GOT3 (cell line): Measurements from ENCODE around the gene TRAF2.

ENCODE experiments used
- DNase-seq: peaks from one replicate; lab custom pipeline; 2025; ENCODE audit warnings: mixed read lengths; lab: John Stamatoyannopoulos, UW

TRAF2 gene

DNA sequence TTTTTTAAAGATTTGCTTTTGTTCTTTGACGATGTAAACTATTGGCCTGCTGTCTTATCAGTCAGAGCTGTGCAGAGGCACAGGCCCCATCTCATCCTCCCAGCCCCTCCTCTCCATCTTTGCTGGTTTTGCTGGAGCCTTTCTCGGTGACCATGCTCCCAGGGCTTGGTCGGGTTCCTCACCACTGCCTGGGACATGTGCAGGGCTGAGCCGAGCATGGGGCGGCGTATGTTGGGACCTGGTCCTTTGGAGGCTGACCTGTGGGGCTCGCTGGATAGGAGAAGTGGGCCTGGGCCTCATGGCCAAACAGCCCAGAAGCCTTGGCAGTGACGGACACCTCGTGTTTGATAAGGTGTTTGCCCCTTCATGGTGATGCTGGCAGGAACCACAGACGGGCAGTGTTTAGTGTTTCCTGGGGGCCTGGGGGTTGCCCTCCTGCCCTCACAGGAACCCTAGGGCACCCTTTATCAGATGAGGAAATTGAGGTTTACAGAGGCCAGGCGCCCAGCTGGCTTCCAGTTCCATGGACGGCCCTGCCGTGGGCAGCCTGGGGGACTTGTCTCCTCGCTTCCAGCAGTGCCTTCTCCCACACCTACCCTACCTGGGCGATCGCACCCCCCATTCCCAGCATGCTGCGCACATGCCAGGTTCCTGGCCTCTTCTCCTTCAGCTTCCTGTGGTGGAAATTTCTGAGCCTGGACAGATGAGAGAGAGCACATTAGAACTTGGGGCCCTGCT lies 27.6 kb downstream of the TRAF2 start:
- no peak for DNase-seq

DNA sequence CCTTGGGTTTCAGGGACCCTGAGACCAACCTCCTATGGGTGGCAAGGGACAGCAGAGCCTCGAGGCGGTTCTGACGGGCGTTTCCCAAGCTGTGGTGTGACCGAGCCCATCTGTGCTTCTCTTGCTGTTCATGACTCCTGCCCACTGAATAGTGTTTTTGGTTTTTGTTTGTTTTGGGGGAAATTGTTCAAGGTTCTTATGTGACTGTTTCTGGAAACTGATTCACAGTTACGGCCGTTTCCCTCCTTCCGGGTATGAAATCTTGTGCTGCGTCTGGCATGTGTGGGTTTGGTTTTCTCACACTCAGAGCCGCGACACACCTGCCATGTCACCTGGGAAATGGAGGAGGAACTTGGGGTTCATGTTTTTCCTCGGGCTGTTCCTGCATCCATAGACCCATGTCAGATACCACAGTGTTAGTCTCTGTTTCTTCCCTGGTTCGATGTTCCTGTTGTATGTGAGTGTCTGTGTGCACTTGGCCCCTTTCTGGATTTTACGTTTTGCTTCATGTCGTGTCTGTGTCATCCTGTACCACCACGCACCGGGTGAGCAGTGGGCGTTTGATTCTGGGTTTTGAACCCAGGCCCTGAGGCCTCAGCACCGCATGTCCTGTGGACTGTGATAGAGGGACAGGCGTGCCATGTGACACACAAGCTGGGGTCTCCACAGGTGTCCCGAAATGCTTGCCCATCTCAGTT lies 29.5 kb downstream of the TRAF2 start:
- no peak for DNase-seq

DNA sequence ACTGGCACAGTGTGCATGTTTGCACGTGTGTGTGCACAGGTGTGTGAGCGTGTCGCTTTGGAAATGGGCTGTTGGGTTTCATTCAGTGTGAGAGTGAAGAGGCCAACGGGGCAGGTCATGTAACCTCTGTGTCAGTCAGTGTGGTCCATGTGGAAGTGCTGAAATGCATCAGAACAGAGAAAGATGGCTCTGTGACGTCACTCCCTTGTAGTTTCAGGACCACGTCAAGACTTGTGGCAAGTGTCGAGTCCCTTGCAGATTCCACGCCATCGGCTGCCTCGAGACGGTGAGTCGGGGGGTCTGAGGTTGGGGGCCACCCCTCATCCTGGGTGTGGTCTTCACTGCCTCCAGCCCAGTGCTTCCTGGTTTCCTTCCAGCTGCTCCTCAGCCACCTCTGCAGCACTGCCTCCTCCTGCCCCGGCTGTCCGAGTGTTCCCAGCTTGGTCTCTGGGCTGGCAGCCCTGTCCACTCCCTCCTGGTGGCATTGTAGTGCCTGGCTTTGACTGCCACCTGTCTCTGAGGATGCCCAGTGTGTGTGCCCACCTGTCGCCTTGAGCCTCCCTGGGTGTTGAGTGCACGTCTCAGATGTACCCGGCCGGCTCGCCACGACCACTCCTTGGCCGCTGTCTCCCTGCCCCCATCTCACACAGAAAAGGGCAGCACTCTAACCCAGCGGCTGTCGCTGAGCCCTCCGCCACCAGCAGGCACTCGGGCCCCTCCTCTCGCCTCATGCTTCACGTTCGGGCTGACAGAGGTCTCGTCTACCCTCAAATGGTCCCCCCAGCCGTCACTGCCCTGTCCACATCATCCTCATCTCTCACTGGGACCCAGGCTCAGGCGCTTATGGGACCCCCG lies 30.2 kb downstream of the TRAF2 start:
- DNase-seq: no peak

DNA sequence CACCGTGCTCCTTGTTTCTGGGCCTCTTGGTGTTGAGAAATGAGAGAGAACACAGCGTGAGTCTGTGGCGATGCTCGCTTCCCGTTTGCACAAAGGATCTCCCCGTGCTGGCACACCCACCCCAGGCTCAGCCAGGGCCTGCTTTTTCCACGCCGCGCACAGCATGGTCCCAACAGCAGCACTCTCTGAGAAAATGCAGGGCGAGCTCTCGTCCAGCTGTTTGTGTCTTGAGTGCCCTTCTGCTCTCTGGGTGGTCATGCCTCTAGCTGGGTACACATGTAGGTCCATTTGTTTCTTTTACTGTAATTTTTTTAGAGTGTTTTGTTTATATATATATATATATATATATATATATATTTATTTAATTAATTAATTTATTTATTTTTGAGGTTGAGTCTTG lies 31.6 kb downstream of the TRAF2 start:
- no peak for DNase-seq

DNA sequence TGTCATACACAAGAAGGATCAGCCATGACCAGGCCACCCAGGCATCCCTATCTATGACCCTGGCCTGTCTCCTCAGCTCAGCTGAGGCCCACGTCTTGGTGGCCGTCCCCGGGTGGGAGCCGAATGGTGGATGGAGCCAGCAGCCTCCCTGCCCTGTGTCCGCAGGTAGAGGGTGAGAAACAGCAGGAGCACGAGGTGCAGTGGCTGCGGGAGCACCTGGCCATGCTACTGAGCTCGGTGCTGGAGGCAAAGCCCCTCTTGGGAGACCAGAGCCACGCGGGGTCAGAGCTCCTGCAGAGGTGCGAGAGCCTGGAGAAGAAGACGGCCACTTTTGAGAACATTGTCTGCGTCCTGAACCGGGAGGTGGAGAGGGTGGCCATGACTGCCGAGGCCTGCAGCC lies 33.8 kb downstream of the TRAF2 start:
- DNase-seq: no peak

DNA sequence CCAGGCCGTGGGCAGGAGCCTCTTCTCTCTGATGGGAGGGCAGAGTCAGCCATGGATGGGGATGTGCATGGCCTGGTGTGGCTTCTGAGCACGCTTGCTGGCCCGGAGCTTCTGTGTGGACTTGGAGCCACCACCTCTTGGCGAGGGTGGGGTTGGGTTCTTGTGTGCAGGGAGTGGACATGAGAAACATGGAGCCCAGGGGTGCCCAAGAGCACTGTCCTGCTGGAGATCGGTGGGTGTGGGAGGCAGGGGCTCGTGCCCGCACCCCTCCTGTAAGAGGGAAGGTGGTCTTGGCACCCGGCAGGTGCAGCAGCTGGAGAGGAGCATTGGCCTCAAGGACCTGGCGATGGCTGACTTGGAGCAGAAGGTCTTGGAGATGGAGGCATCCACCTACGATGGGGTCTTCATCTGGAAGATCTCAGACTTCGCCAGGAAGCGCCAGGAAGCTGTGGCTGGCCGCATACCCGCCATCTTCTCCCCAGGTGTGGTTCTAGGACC lies 34.5 kb downstream of the TRAF2 start:
- no peak for DNase-seq

DNA sequence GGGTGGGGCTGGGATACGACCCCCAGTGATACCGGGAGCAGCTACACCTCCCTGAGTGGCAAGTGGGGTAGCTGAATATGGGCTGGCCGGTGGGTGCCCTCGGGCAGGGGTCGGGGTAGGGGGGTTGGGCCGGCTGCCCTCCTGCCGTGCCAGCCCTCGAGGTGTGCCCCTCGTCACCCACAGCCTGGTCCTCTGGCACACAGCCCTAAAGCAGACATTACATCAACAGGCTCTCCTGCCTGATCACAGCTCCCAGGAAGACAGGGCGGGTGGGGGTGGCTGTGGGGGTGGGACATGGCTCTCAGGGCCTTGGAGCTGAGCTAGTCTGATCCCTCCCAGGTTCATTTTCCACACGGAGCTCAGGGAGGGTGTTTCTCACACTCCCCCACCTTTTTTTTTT lies 35.0 kb downstream of the TRAF2 start:
- no peak for DNase-seq

DNA sequence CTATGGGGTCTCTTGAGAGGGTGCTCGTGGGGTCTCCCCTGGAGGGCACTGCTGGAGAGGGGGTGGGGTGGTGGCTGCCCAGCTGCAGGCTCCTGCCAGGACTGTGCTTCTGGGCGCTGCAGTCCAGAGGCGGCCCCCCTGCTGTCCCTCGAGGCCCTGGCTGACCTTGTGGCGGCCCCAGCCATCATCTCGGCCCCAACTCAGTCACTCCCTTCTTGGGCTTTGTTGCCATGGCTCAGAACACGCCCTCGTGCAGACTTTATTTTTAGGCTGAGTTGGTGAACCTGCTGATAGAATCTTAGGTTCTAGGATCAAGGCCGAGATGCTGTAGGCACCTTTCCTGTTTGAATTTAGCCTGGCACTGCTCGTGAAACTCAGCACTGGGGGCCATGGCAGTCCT lies 35.4 kb downstream of the TRAF2 start:
- DNase-seq: no peak

DNA sequence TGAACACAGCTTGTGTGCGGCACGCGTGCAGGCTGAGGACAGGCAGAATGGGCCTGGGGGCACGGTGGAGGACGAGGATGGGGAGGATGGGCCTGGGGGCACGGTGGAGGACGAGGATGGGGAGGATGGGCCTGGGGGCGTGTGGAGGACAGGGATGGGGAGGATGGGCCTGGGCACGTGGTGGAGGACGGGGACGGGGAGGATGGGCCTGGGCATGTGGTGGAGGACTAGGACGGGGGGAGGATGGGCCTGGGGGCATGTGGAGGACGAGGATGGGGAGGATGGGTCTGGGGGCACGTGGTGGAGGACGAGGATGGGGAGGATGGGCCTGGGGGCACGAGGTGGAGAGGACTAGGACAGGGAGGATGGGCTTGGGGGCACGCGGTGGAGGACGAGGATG lies 36.2 kb downstream of the TRAF2 start:
- DNase-seq: no peak

DNA sequence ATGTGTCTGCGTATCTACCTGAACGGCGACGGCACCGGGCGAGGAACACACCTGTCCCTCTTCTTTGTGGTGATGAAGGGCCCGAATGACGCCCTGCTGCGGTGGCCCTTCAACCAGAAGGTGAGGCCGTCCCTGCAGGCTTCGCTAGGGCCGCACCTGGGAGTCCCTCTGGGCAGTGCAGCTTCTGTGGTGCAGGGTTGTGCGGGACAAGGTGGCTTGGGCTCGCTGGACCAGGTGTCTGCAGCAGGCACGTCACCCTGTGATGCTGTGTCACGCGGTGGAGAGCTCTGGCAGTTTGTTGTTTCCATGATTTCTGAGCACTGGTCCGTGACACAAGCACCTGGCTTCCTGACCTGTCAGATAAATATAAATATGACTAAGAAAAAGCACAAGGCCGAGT lies 37.6 kb downstream of the TRAF2 start:
- DNase-seq: no peak

DNA sequence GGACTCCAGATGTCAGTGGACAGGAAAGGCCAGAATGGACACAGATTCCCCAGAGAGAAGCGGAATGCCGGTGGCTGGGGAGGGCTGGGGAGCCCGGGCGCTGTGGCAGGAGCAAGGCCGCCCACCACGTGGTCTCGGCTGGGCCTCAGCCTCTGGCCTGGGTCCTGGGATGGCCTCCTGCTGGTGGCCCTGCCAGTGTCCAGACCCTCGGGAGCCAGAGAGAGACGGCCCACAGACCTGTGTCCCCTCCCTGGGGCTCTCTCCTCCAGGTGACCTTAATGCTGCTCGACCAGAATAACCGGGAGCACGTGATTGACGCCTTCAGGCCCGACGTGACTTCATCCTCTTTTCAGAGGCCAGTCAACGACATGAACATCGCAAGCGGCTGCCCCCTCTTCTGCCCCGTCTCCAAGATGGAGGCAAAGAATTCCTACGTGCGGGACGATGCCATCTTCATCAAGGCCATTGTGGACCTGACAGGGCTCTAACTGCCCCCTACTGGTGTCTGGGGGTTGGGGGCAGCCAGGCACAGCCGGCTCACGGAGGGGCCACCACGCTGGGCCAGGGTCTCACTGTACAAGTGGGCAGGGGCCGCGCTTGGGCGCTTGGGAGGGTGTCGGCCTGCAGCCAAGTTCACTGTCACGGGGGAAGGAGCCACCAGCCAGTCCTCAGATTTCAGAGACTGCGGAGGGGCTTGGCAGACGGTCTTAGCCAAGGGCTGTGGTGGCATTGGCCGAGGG lies 39.3 kb downstream of the TRAF2 start:
- no peak for DNase-seq

DNA sequence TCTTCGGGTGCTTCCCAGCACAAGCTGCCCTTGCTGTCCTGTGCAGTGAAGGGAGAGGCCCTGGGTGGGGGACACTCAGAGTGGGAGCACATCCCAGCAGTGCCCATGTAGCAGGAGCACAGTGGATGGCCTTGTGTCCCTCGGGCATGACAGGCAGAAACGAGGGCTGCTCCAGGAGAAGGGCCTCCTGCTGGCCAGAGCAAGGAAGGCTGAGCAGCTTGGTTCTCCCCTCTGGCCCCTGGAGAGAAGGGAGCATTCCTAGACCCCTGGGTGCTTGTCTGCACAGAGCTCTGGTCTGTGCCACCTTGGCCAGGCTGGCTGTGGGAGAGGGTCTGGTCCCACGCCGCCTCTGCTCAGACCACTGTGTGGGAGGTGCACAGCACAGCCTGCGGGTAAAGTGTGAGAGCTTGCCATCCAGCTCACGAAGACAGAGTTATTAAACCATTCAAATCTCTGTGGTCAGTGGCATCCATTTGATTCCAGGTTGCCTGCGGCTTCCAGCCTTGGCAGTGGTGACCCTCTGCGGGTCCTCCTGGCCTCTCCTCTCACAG lies 39.9 kb downstream of the TRAF2 start:
- DNase-seq: no peak

DNA sequence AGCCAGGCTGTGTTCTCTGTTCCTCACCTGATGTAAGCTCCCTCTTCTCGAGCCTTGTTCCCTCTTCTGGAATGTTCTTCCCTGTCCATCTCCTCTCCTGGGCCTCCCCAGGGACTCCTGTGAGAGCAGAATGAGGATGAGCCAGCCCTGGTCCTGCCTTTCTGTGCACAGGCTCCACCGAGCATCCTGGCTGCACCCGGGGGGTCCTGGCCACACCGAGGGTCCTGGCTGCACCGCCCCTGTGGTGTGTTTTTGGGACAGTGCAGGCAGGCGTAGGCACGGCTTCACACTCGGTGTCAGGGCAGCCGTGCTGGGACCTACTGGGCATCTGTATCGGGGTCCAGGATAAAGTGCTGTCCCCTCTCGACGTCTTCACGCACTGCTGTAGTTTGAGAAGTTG lies 40.4 kb downstream of the TRAF2 start:
- DNase-seq: no peak

DNA sequence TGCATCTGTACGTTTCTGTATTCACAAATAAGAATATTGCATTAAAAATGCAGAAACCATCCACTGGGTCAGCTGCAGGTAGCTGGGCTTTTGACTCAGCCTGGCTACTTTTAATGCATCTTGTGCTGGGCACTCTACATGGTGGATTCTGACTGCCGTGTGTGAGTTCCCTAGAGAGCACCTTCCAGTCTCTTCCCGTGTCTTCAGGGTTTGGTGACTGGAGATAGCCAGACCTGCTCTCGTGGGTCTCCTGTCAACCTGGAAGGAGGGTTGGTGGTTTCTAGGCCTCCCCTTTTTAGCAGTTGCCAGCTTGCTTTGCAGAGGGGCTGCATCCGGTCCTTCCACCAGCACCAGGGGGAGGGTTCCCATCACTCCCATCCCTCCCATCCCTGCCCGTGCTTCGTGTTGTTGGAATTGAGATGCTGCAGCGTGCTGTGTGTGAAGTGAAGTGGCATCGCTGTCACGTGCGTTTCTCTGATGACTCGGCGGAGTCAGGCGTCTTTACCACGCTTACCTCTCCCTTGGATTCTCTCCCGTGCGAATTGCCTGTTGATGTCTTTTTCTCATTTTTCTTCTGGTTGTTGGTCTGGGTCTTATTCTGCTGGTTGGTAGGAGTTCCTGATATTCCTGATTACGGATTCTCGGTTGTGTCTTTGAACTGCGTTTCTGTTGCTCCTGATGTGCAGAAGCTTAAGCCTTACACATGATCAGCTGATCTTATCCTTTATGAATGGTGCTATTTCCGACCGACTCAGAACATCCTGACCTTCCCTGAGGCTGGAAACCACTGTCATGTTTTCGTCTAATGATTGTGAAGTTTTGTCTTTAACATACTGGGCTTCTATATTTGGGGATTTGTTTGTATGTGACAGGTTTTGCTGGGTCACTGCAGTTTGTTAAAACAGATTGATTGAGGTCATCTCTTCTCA lies 41.3 kb downstream of the TRAF2 start:
- no peak for DNase-seq

DNA sequence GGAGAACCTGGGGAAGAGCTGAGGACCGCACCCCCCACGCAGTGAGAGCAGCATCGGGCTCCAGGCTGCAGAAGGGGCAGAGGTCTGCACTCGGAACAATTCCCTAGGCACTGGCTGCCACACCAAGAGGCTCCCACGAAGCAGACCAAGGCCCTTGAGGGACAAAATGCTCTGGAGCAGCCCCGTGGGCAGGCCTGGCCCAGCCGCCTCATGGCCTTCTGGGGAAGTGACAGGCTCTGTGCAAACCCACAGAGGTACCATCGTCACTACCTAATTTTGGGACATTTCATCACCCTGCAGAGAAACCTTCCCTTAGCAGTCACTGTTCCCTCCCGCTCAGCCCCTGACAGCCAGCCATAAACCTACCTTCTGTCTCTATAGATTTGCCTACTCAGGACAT lies 42.3 kb downstream of the TRAF2 start:
- DNase-seq: no peak

DNA sequence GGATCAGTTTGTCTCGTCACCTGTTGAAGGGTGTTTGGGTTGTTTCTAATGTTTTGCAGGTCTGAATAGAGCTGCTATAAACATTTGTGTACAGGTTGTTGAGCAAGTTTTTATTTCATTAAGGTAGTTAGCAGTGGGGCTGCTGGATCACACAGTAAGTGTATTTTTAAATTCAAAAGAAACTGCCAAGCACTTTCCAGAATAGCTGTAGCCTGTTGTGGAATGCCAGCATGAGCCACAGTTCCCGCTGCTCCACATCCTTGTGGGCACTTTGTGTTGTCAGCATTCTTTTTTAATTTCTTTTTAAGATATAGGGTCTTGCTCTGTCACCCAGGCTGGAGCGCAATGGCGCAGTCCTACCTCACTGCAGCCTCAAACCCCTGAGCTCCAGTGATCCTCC lies 43.7 kb downstream of the TRAF2 start:
- DNase-seq: no peak

DNA sequence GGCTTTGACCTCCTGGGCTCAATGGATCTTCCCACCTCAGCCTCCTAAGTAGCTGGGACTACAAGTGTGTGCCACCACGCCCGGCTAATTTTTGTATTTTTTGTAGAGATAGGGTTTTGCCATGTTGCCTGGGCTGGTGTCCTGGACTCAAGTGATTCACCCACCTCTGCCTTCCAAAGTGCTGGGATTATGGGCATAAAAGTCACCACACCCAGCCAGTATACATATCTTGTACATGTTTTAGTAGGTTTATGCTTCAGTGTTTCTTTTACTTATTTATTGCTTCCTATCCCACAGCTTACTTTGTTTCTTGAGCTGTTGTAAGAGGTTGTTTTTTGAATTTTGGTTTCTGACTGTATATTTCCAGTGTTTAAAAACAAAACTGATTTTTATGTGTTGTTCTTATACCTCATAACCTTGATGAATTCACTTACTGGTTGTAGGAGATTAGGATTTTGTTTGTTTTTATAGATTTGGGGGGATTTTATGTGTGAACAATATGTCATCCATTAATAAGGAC lies 45.4 kb downstream of the TRAF2 start:
- DNase-seq: no peak

DNA sequence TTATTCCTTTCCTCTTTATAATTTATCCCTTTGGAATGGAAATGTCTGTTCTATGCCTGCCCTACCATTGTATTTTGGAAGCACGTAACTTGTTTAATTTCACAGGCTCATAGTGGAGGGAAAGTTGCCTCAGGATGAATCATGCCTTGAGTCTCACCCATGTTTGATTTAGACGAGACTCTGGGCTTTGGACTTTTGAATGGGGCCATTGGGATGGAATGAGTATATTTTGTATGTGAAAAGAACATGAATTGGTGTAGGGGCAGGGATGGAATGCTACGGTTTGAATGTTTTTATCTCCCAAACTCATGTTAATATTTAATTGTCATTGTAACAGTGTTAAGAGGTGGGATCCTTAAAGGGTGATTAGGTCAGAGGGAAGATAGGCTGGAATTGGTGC lies 48.0 kb downstream of the TRAF2 start:
- DNase-seq: no peak

DNA sequence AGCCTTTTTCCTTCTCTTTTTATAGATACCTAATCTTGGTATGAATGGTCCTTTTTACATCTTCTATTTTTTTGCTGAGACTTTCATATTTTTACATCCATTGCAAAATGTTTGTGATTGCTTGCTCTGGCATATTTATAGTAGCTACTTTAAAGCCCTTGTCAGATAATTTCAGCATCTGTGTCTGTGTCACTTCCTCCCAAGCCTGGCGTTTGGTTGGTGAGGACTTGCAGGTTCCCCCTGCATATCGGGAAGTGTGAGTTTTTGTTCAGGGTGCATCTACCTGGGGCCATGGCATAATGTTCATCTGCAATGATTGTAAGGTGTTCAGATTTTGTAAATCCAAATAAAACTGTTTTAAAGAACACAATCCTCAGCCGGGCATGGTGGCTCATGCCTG lies 49.3 kb downstream of the TRAF2 start:
- DNase-seq: no peak

DNA sequence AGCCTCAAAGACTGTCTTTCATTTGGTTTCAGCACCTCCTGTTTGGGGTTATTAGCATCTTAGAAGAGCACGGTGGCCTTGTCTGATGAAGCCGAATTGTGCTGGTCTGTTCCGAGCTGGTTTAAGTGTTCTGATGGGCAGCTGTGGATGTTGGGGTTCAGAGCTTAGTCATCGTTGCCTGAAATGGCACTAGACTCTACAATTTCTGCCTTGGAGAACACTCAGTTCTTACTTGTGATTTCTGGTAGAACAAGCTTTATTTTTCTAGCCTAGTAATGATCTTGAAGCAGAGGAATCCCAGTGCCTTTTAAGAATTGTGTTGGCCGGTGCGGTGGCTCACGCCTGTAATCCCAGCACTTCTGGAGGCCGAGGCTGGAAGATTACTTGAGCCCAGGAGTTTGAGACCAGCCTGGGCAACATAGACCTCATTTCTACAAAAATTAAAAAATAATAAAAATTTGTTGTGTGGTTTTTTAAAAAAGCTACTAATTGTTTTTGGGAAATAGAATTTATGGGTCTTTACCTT lies 50.4 kb downstream of the TRAF2 start:
- no peak for DNase-seq
